HL-60 (cell line): ENCODE data around the gene TGFBR1.

ENCODE experiments used
- DNase-seq, 2 experiments: peaks; one replicate each; pipeline ENCODE4 v3.0.0-alpha.2; 2010 to 2020; ENCODE audit warnings: low read depth in 1 of 2, low spot score in 1 of 2
- H3K27ac ChIP-seq: fragments of 250-450 bp; sonication (Bioruptor Pico); replicated peaks from 2 replicates; pipeline ENCODE4 v1.5.1; 2020; ENCODE audit warnings: mild to moderate bottlenecking, moderate library complexity
- H3K27me3 ChIP-seq: fragments of 250-450 bp; sonication (Bioruptor Pico); 2 replicates; pipeline ENCODE4 v1.5.1; 2021; ENCODE audit warnings: mild to moderate bottlenecking, moderate library complexity; ENCODE audit not compliant: insufficient read depth, poor library complexity, severe bottlenecking
- H3K4me3 ChIP-seq: replicated peaks from 2 replicates; pipeline ENCODE4 v1.5.1; 2011; ENCODE audit warnings: mild to moderate bottlenecking, control low read depth, low read length; ENCODE audit not compliant: insufficient read depth
- GABPA ChIP-seq: IDR thresholded peaks from 2 replicates; pipeline ENCODE4 v1.6.1; 2012; ENCODE audit warnings: low read depth
- POLR2AphosphoS5 ChIP-seq: IDR thresholded peaks from 2 replicates; pipeline ENCODE4 v1.6.1; 2012; ENCODE audit warnings: low read depth
- SPI1 ChIP-seq: IDR thresholded peaks from 2 replicates; pipeline ENCODE4 v1.6.1; 2012; ENCODE audit warnings: low read depth, mild to moderate bottlenecking, borderline replicate concordance
- TF ChIP-seq, protein P1 (sequence below): IDR thresholded peaks from 2 replicates; pipeline ENCODE4 v1.6.1; 2012; ENCODE audit warnings: low read depth; ENCODE audit not compliant: insufficient replicate concordance
- TF ChIP-seq, protein P2 (sequence below): IDR thresholded peaks from one replicate; pipeline ENCODE4 v1.5.1; 2011; ENCODE audit warnings: low read length, control low read depth, inconsistent platforms; ENCODE audit not compliant: insufficient read depth

The TGFBR1 gene

DNA sequence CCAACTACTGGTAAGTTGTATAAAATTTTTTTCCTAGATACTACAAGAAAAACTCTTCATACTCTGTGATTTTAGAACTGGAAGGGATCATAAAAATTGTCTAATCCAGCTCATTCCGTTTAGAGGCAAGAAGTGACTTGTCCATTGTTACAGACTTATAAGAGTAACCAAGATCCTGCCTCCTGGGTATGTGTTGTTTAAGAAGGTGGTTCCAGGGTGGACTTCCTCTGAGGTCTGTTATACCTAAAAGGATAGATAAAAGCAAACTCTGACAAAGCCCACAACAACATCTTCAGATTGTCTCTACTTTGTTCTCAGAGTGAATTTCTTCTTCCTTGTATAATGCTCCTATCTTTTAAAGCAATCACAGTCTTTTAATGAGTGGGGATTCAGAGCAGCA is 24.2 kb downstream of the TGFBR1 start:
- Histone ChIP-seq H3K27me3 (no peaks in the 10 kb centered on the region), H3K4me3 (no peak overlapping the region), H3K27ac (no peak overlapping the region)
- TF ChIP-seq, protein P1, sequence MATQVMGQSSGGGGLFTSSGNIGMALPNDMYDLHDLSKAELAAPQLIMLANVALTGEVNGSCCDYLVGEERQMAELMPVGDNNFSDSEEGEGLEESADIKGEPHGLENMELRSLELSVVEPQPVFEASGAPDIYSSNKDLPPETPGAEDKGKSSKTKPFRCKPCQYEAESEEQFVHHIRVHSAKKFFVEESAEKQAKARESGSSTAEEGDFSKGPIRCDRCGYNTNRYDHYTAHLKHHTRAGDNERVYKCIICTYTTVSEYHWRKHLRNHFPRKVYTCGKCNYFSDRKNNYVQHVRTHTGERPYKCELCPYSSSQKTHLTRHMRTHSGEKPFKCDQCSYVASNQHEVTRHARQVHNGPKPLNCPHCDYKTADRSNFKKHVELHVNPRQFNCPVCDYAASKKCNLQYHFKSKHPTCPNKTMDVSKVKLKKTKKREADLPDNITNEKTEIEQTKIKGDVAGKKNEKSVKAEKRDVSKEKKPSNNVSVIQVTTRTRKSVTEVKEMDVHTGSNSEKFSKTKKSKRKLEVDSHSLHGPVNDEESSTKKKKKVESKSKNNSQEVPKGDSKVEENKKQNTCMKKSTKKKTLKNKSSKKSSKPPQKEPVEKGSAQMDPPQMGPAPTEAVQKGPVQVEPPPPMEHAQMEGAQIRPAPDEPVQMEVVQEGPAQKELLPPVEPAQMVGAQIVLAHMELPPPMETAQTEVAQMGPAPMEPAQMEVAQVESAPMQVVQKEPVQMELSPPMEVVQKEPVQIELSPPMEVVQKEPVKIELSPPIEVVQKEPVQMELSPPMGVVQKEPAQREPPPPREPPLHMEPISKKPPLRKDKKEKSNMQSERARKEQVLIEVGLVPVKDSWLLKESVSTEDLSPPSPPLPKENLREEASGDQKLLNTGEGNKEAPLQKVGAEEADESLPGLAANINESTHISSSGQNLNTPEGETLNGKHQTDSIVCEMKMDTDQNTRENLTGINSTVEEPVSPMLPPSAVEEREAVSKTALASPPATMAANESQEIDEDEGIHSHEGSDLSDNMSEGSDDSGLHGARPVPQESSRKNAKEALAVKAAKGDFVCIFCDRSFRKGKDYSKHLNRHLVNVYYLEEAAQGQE, result no peak
- TF ChIP-seq SPI1 (no peak), GABPA (no peak), POLR2AphosphoS5 (no peak)
- TF ChIP-seq, protein P2, sequence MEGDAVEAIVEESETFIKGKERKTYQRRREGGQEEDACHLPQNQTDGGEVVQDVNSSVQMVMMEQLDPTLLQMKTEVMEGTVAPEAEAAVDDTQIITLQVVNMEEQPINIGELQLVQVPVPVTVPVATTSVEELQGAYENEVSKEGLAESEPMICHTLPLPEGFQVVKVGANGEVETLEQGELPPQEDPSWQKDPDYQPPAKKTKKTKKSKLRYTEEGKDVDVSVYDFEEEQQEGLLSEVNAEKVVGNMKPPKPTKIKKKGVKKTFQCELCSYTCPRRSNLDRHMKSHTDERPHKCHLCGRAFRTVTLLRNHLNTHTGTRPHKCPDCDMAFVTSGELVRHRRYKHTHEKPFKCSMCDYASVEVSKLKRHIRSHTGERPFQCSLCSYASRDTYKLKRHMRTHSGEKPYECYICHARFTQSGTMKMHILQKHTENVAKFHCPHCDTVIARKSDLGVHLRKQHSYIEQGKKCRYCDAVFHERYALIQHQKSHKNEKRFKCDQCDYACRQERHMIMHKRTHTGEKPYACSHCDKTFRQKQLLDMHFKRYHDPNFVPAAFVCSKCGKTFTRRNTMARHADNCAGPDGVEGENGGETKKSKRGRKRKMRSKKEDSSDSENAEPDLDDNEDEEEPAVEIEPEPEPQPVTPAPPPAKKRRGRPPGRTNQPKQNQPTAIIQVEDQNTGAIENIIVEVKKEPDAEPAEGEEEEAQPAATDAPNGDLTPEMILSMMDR, result no peak
- no peak for DNase-seq

DNA sequence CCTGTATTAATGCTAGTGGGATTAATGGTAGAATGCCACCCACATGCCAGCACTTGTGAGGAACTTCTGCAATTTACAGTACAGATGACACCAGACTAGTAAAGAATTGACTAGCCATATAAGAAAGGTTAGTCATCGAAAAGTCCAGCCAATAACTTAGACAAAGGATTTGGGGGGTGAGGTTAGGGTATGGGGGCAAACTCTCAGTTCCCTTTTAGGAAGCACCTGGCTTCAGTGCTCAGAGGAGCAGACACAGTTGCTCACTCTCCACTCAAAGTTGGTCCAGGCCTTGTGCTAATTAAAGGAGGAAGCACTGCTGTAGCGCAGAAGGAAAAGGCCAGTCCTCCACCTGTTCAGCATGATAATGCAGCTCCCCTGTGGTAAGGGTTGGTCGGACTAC is 25.2 kb downstream of the TGFBR1 start:
- TF ChIP-seq GABPA, result no peak
- TF ChIP-seq, protein P2, result no peak
- peak; percentile 16; the same call in 1 of the 2 replicates for TF ChIP-seq SPI1
- peak; percentile 30 to 63 for DNase-seq
- no peak overlapping the region for H3K4me3 ChIP-seq
- no peak overlapping the region for H3K27ac ChIP-seq
- H3K27me3 ChIP-seq, result no peaks in the 10 kb centered on the region

DNA sequence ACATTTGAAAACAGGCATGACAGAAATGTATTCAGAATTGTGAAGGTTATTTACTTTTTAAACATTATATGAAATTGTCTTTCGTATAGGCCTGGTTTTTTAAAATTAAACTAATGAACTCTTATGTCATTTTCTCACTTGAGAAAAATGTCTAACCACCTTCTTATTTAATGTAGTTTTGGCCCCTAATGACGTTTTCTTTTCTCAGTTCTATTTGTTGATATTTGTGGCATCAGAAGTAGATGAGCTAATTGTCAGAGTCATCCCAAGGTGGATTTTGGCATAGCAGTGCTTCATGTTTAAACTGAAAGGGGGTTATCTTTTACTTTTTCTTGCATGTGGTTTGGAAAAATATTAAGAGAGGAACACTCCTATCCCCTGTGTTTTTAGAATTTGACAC is 28.2 kb downstream of the TGFBR1 start:
- H3K27me3 ChIP-seq, result no peaks in the 10 kb centered on the region
- TF ChIP-seq, protein P1, result no peak
- TF ChIP-seq GABPA, result no peak
- TF ChIP-seq SPI1, result no peak
- TF ChIP-seq, protein P2, result no peak
- TF ChIP-seq POLR2AphosphoS5, result no peak
- no peak overlapping the region for H3K27ac ChIP-seq
- H3K4me3 ChIP-seq, result no peak overlapping the region
- DNase-seq, result no peak

DNA sequence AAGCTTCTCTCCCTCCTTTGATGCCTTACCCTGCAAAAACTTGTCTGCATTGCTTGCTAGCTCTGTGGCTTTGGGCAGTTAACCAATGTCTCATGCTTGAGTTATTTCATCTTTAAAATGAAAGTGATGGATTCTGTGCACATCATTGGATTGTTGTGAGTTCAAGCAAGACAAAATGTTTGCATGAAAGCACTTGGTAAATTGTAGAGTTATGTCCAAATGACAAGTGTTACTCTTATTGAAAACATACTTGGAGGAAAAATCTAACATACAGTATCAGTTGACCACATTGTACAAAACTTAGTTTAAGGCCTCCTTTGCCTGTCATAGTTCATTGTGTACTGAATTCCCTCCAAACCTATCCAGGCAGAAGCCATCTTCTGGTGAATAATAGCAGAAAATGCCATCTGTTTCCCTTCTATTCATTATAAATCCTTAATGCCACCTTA is 30.0 kb downstream of the TGFBR1 start:
- Histone ChIP-seq H3K27ac (no peak overlapping the region), H3K4me3 (no peak overlapping the region), H3K27me3 (no peaks in the 10 kb centered on the region)
- TF ChIP-seq, protein P1, result no peak
- TF ChIP-seq GABPA (no peak), POLR2AphosphoS5 (no peak)
- no peak for DNase-seq
